Upper lobe of left lung (tissue), 6 donors: Measurements from ENCODE around the gene TMEM18. TPM values are rescaled to one million over a fixed set of nuclear protein-coding genes. Genes with fewer than 3 reads are reported as not detected.
A peak's percentile ranks its signal among the peaks of the same experiment; 100 is the strongest.

Experiments
- ATAC-seq, 2 donors: fragments of 200-7000 bp; cut with Tn5 transposase; one replicate each; pipeline ENCODE4 v1.9.1; 2022; ENCODE audit warnings: mild to moderate bottlenecking in 2 of 2, moderate library complexity in 2 of 2; ENCODE audit not compliant: low FRiP score in 2 of 2
- DNase-seq, 2 donors: peaks; one replicate each; pipeline ENCODE4 v3.0.0-alpha.2; 2019 to 2020
- H3K27ac ChIP-seq, 4 donors: fragments of 200-600 bp; sonication (generic); one replicate each; pipeline ENCODE4 v1.5.1; 2016 to 2019
- H3K27me3 ChIP-seq, 4 donors: fragments of 200-600 bp; sonication (generic); one replicate each; pipeline ENCODE4 v1.5.1; 2017 to 2019
- H3K36me3 ChIP-seq, 4 donors: fragments of 200-600 bp; sonication (generic); one replicate each; pipeline ENCODE4 v1.5.1; 2016 to 2019
- H3K4me1 ChIP-seq, 4 donors: fragments of 200-600 bp; sonication (generic); one replicate each; pipeline ENCODE4 v1.5.1; 2018 to 2019
- H3K4me3 ChIP-seq, 4 donors: fragments of 200-600 bp; sonication (generic); one replicate each; pipeline ENCODE4 v1.5.1; 2017 to 2019; ENCODE audit warnings: mild to moderate bottlenecking in 2 of 4, moderate library complexity in 1 of 4
- H3K9me3 ChIP-seq, 4 donors: fragments of 200-600 bp; sonication (generic); one replicate each; pipeline ENCODE4 v1.5.1; 2018 to 2019
- CTCF ChIP-seq, 6 experiments: fragments of 450-650 bp in 4 of 6; fragments of 200-600 bp in 2 of 6; sonication (generic) in 2 of 6; IDR thresholded peaks; one replicate each; pipeline ENCODE4 v1.5.1; 2016 to 2019; ENCODE audit warnings: antibody characterized with exemption in 6 of 6
- EP300 ChIP-seq, 4 donors: sonication (generic); formaldehyde crosslinking; IDR thresholded peaks; one replicate each; pipeline ENCODE4 v1.5.1; 2017; ENCODE audit warnings: antibody characterized with exemption in 4 of 4, control low read depth in 2 of 4
- POLR2A ChIP-seq, 4 donors: fragments of 450-650 bp; IDR thresholded peaks; one replicate each; pipeline ENCODE4 v1.5.1; 2016 to 2017; ENCODE audit warnings: antibody characterized with exemption in 4 of 4, mild to moderate bottlenecking in 2 of 4
- POLR2AphosphoS5 ChIP-seq, 2 donors: sonication (generic); formaldehyde crosslinking; IDR thresholded peaks; one replicate each; pipeline ENCODE4 v1.5.1; 2017; ENCODE audit warnings: antibody characterized with exemption in 2 of 2
- WGBS, 2 donors: methylation state at CpG; one replicate each; pipeline ENCODE4 v1.1.5; 2017 to 2018; 5-methylcytosine and 5-hydroxymethylcytosine counted together
- total RNA-seq, 6 donors: library from RNA; depleted of rRNA in 4 of 6; stranded (reverse); fragments of >200 nt in 4 of 6; gene quantifications; one replicate each; pipeline versions ENCODE4 v1.1.0 to v1.2.1, GENCODE V29; 2016 to 2021
- donor health status: DM: no; HTN: no; CAD: no; lungs with moderate emphysema.
- donor health status: DM: no; HTN: yes; CAD: no; lungs with severe emphysema.

Gene TMEM18
- total RNA-seq, 6 donors from 2014 or later: 5.0 to 31.4 (median 17.3) TPM

GRCh38 chr2:628651-629050 is 48.6 kb downstream of the TMEM18 start:
- Histone ChIP-seq H3K4me1 (no peaks in the 10 kb centered on the region), H3K27ac (no peak overlapping the region), H3K27me3 (no peaks in the 10 kb centered on the region), H3K9me3 (no peaks in the 10 kb centered on the region), H3K4me3 (no peak overlapping the region), H3K36me3 (no peaks in the 10 kb centered on the region)
- ATAC-seq (no peak), DNase-seq (peak in 1 of 2 donors; percentile 49)
- WGBS, 2 donors: 77 to 79% methylated on average over 17 of the region's 17 CpGs
- TF ChIP-seq POLR2A (IDR thresholded peaks at IDR 0.05) (no peak), CTCF (IDR thresholded peaks at IDR 0.05) (no peak), EP300 (IDR thresholded peaks at IDR 0.05) (no peak), POLR2AphosphoS5 (IDR thresholded peaks at IDR 0.05) (no peak)

- H3K27ac ChIP-seq: no peak overlapping the region
- TF ChIP-seq CTCF (IDR thresholded peaks at IDR 0.05): no peak
- TF ChIP-seq POLR2A (IDR thresholded peaks at IDR 0.05): no peak
- no peak for TF ChIP-seq EP300 (IDR thresholded peaks at IDR 0.05)
- TF ChIP-seq POLR2AphosphoS5 (IDR thresholded peaks at IDR 0.05): no peak
- no peaks in the 10 kb centered on the region for H3K9me3 ChIP-seq
- no peaks in the 10 kb centered on the region for H3K27me3 ChIP-seq
- ATAC-seq (no peak), DNase-seq (peak in 1 of 2 donors; percentile 46)
- H3K4me3 ChIP-seq: no peak overlapping the region
- H3K36me3 ChIP-seq: no peaks in the 10 kb centered on the region
- 88 to 89% methylated on average over 13 of the region's 13 CpGs for WGBS, 2 donors
- H3K4me1 ChIP-seq: no peaks in the 10 kb centered on the region
Measured at GRCh38 chr2:627926-628560, 49.2 kb downstream of the TMEM18 start.

- 94% methylated on average over 9 of the region's 9 CpGs for WGBS, 2 donors
- Histone ChIP-seq H3K27ac (no peak overlapping the region), H3K36me3 (no peaks in the 10 kb centered on the region), H3K9me3 (no peaks in the 10 kb centered on the region), H3K4me3 (no peak overlapping the region), H3K27me3 (no peaks in the 10 kb centered on the region), H3K4me1 (no peaks in the 10 kb centered on the region)
- TF ChIP-seq EP300 (IDR thresholded peaks at IDR 0.05) (no peak), POLR2A (IDR thresholded peaks at IDR 0.05) (no peak), CTCF (IDR thresholded peaks at IDR 0.05) (no peak), POLR2AphosphoS5 (IDR thresholded peaks at IDR 0.05) (no peak)
- ATAC-seq (no peak), DNase-seq (no peak)
Measured at GRCh38 chr2:627340-627709, 49.9 kb downstream of the TMEM18 start.

- ATAC-seq: no peak
- 87 to 88% methylated on average over 10 to 14 of the region's 14 CpGs for WGBS, 2 donors
Measured at GRCh38 chr2:626491-627339, 50.5 kb downstream of the TMEM18 start.

More at GRCh38 chr2:626491-627339, 50.5 kb downstream of the TMEM18 start:
- Histone ChIP-seq H3K9me3 (no peaks in the 10 kb centered on the region), H3K4me1 (no peaks in the 10 kb centered on the region), H3K27me3 (no peaks in the 10 kb centered on the region), H3K36me3 (no peaks in the 10 kb centered on the region), H3K27ac (no peak overlapping the region), H3K4me3 (no peak overlapping the region)
- peak in 1 of 2 donors; percentile 23 for DNase-seq
- TF ChIP-seq EP300 (IDR thresholded peaks at IDR 0.05): no peak
- TF ChIP-seq CTCF (IDR thresholded peaks at IDR 0.05): no peak
- TF ChIP-seq POLR2AphosphoS5 (IDR thresholded peaks at IDR 0.05): no peak
- no peak for TF ChIP-seq POLR2A (IDR thresholded peaks at IDR 0.05)
